Left ventricle myocardium inferior (tissue), 1 donor: ENCODE data around the gene PAPSS1. TPM values are rescaled to one million over a fixed set of nuclear protein-coding genes. Genes with fewer than 3 reads are reported as not detected.
A peak's percentile ranks its signal among the peaks of the same experiment; 100 is the strongest.
"Not testable (repeated sequence)": the region's sequence is repeated elsewhere in the genome, so short reads cannot be mapped to it uniquely, and the experiment has no call there.

ENCODE experiments used
- DNase-seq: peaks from one replicate; pipeline ENCODE4 v3.0.0-alpha.2; 2020
- H3K27ac ChIP-seq: fragments of 200-600 bp; replicated peaks from 2 replicates; pipeline ENCODE4 v1.8.0; 2021
- H3K27me3 ChIP-seq: fragments of 200-600 bp; 2 replicates; pipeline ENCODE4 v1.8.0; 2021; ENCODE audit warnings: low read depth
- H3K36me3 ChIP-seq: fragments of 200-600 bp; 2 replicates; pipeline ENCODE4 v1.8.0; 2021
- H3K4me1 ChIP-seq: fragments of 200-600 bp; 2 replicates; pipeline ENCODE4 v1.8.0; 2021
- H3K4me3 ChIP-seq: fragments of 200-600 bp; 2 replicates; pipeline ENCODE4 v1.8.0; 2021; ENCODE audit warnings: mild to moderate bottlenecking, moderate library complexity
- H3K9me3 ChIP-seq: fragments of 200-600 bp; replicated peaks from 2 replicates; pipeline ENCODE4 v1.8.0; 2021
- CTCF ChIP-seq: fragments of 200-600 bp; IDR thresholded peaks from 2 replicates; pipeline ENCODE4 v1.8.0; 2021; ENCODE audit warnings: antibody characterized with exemption, mild to moderate bottlenecking, borderline replicate concordance
- intact Hi-C: fragments of 100-400 bp; cut with micrococcal nuclease; formaldehyde crosslinking; loops from one replicate; pipeline ENCODE4 v1.11.0; 2022
- total RNA-seq: library from RNA; stranded (reverse); fragmentation: NEBNext Ultra II Directional; extraction: Animal tissue kit (Norgen Biotek cat#: 25700); gene quantifications from one replicate; pipeline ENCODE4 v1.2.1, GENCODE V29; 2021
- donor health status: DM: no; HTN: yes; CAD: no; lungs with severe emphysema.

Gene PAPSS1
- total RNA-seq, 1 donor from 2014 or later: 10.0 TPM

- intact Hi-C loops: no loop called here
- no peaks in the 10 kb centered on the region for H3K9me3 ChIP-seq
- no peak overlapping the region for H3K27ac ChIP-seq
- no peak for TF ChIP-seq CTCF
- H3K27me3 ChIP-seq: no peaks in the 10 kb centered on the region
- no peaks in the 10 kb centered on the region for H3K36me3 ChIP-seq
- peaks cover 11% of the 10 kb centered on the region for H3K4me1 ChIP-seq
- no peak for DNase-seq
- H3K4me3 ChIP-seq: no peak overlapping the region
Measured at GRCh38 chr4:107725281-107725859, 5.3 kb upstream of the PAPSS1 start.

GRCh38 chr4:107723331-107723730, 3.3 kb upstream of the PAPSS1 start:
- H3K27ac ChIP-seq, H3K4me3 ChIP-seq, H3K27me3 ChIP-seq, DNase-seq, H3K36me3 ChIP-seq, H3K9me3 ChIP-seq, intact Hi-C loops: not testable (repeated sequence)
- peaks cover 28% of the 10 kb centered on the region for H3K4me1 ChIP-seq

- Histone ChIP-seq H3K27me3 (no peaks in the 10 kb centered on the region), H3K4me1 (peaks cover 28% of the 10 kb centered on the region), H3K9me3 (no peaks in the 10 kb centered on the region), H3K27ac (peak overlapping the region; percentile 92), H3K4me3 (peak overlapping the region; percentile 93), H3K36me3 (no peaks in the 10 kb centered on the region)
- no peak for DNase-seq
- intact Hi-C loops: no loop called here
- TF ChIP-seq CTCF: no peak
Measured at GRCh38 chr4:107721436-107722100, 1.5 kb upstream of the PAPSS1 start.

- H3K4me3 ChIP-seq: peak overlapping the region; percentile 93
- H3K36me3 ChIP-seq: no peaks in the 10 kb centered on the region
- no peak for DNase-seq
- H3K9me3 ChIP-seq: no peaks in the 10 kb centered on the region
- no peaks in the 10 kb centered on the region for H3K27me3 ChIP-seq
- TF ChIP-seq CTCF: no peak
- H3K27ac ChIP-seq: peak overlapping the region; percentile 92
- intact Hi-C loops: no loop called here
- H3K4me1 ChIP-seq: peaks cover 28% of the 10 kb centered on the region
Measured at GRCh38 chr4:107719207-107719921, 670 bp downstream of the PAPSS1 start.

GRCh38 chr4:107718351-107718965, 1.6 kb downstream of the PAPSS1 start:
- no peak for DNase-seq
- intact Hi-C loops: no loop called here
- Histone ChIP-seq H3K27ac (no peak overlapping the region), H3K36me3 (no peaks in the 10 kb centered on the region), H3K27me3 (no peaks in the 10 kb centered on the region), H3K4me1 (peaks cover 28% of the 10 kb centered on the region), H3K4me3 (peak overlapping the region; percentile 93), H3K9me3 (no peaks in the 10 kb centered on the region)
- TF ChIP-seq CTCF: no peak

- DNase-seq: no peak
- no peak for TF ChIP-seq CTCF
- H3K36me3 ChIP-seq: no peaks in the 10 kb centered on the region
- H3K4me1 ChIP-seq: peaks cover 10% of the 10 kb centered on the region
- no peak overlapping the region for H3K4me3 ChIP-seq
- H3K27me3 ChIP-seq: no peaks in the 10 kb centered on the region
- intact Hi-C loops: no loop called here
- H3K27ac ChIP-seq: no peak overlapping the region
- no peaks in the 10 kb centered on the region for H3K9me3 ChIP-seq
Measured at GRCh38 chr4:107714256-107714655, 5.8 kb downstream of the PAPSS1 start.
